Inflammatory macrophage (primary cell): ENCODE measurements around the gene MGST3.
"Not testable (repeated sequence)": the region's sequence is repeated elsewhere in the genome, so short reads cannot be mapped to it uniquely, and the experiment has no call there.

Experiments used
- DNase-seq, 2 donors: peaks; one replicate each; pipeline ENCODE4 v3.0.0-alpha.2; 2020 to 2022

MGST3 gene

DNA sequence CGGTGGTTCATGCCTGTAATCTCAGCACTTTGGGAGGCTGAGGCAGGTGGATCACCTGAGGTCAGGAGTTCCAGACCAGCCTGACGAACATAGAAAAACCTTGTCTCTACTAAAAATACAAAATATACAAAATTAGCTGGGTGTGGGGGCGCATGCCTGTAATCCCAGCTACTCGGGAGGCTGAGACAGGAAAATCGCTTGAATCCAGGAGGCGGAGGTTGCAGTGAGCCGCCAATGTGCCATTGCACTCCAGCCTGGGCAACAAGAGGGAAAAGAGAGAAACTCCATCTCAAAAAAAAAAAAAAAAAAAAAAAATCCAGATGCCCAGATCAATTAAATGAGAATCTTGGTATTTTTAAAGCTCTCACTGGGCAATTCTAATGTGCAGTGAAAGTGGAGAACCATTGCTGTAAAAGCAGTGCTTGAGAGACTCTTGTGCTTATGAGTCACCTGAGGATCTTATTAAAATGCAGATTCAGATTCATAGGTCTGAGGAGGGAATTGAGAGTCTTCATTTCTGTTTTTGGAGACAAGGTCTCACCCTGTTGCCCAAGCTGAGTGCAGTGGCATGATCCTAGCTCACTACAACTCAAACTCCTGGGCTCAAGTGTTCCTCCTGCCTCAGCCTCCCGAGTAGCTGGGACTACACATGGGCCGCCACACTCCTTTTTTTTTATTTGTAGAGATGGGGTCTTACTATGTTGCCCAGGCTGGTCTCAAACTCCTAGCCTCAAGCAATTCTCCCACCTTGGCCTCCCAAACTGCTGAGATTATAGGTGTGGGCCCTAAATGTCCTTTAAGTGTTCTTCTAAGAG lies 27.9 kb downstream of the MGST3 start:
- not testable (repeated sequence) for DNase-seq

- DNase-seq: no peak
These were observed 28.5 kb downstream of the MGST3 start for GRCh38 chr1:165659581-165659895.

DNA sequence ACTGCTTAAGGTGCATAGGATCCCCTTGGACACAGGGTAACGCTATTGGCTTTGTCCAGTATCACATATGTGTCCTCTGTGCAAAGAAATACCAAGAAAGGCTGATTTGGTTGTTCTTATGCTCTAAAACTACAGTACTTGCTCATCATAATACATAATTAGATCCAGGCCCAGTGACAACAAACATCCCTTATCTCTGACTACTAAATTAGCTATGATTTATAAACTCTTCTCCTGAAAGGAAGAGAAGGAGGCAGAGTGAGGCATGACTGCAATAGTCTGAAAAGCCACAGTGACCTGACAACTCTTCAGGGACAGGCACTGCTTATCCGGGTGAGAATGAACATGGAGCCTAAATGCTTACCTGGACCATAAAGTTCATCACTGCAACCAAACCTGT lies 30.7 kb downstream of the MGST3 start:
- DNase-seq: no peak

DNA sequence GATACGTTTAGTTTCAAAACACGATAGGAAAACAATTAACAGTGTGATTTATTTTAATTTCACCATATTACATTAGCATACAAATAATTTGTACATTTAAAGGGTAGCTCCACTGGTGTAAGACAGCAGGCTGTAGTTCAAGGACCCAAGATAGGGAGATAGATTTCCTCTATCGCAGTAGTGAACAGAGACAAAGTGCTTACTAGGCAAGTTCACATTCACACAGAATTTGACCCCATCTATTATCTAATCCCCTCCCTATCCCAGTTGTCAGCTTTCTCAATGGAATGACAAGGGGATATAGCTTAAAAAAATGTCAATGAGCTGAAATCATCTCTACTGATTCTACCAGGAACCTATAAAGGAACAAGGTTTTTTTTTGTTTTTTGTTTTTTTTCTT lies 31.2 kb downstream of the MGST3 start:
- no peak for DNase-seq

GRCh38 chr1:165666152-165666825 lies 35.3 kb downstream of the MGST3 start:
- peak; percentile 27 to 60 for DNase-seq

- DNase-seq: no peak
These were observed 37.1 kb downstream of the MGST3 start for GRCh38 chr1:165668184-165668583.

DNA sequence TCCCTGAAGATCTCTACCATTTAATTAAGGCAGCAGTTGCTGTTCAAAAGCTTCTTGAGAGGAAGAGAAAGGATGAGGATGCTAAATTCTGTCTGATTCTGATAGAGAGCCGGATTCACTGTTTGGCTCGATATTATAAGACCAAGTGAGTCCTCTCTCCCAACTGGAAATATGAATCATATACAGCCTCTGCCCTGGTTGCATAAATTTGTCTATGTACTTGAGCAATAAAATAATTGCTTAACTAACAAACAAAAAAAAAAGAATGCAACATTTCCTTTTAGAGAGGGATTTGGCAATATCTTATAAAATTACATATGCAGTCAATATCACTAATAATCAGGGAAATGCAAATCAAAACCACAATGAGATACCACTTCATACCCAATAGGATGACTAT lies 40.5 kb downstream of the MGST3 start:
- peak; percentile 60 to 89 for DNase-seq

- DNase-seq: peak; percentile 3 to 45
These were observed 43.6 kb downstream of the MGST3 start for GRCh38 chr1:165674599-165674998.

DNA sequence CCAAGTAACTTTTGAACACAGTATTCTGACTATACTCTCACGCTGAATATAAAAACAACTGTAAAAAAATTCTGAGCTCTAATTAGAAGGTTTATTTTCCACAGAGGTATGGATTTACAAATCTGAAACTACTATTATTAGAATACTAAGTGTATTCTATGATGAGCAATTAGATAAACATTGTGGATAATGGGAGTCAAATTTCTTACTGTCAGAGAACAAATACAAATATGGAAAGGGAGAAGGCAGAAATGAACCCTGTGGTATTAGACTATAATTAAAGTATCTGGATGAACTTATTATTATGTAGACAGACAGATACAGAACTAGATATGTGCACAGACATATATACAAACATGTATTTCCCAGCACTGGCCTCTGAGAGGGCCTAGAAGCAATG lies 44.8 kb downstream of the MGST3 start:
- no peak for DNase-seq

DNA sequence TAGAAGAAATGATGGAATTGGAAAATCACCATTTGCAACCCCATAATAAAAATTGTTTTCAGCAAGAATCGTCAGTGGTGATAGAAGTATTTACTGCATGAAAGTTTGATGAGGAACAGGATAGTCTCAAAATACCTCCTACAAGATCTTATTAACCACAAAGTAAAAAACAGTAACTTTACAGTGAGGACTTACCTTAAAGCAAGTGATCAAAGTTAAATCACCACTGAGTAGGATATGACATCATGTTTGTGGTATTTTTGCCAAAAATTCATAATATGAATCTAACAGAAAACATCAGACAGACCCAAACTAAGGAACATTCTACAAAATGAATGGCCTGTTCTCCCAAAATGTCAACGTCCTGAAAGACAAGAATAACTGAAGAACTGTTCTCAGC lies 47.5 kb downstream of the MGST3 start:
- no peak for DNase-seq

- DNase-seq: no peak
These were observed 48.4 kb downstream of the MGST3 start for GRCh38 chr1:165679282-165680036.

DNA sequence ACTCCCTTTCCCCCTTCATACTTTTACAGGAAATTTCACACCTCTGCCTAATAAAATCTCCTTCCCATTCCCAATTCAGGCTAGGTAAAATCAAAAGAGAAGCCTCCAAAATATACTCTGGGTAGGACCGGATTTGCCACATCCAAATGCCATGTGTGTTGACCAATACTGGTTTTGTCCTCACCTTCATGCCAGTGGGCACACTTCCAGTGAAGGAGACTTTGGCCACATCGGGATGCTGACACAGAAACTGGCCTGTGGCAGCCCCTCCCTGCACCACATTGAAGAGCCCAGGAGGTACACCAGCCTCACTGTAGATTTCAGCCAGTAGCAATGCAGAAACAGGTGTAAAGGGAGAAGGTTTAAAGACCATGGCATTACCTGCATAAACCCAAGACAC lies 49.3 kb downstream of the MGST3 start:
- DNase-seq: no peak

GRCh38 chr1:165680773-165681172 lies 49.7 kb downstream of the MGST3 start:
- DNase-seq: not testable (repeated sequence)

DNA sequence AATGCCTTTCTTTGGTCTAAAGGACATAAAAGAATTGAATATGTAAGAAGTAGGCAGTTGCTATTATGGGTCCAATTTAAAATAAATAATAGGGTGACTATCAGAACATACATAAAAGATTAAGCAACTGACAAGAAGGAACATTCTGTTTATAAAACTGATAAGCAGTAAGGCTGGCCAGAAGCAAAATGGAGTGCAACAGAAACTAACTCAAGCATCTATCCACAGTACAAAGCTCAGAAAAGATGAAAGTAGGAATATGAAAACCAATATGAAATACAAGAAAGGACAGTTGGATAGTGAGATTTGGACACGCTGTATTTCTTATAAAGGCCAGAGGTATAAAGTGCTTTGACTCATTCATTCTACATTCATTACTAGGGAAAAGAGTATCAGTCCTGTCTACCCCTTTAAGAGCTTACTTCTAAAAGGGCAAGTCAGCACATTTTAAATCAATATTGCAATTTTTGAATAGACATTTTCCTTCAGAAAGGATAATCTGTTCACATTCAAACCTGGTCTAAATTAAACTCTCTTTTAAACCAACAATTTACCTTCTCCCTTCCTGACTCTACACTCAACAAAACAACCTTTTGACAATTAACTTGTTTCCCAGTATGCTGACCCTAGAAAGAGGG lies 52.9 kb downstream of the MGST3 start:
- DNase-seq: no peak

GRCh38 chr1:165686121-165686970 lies 55.3 kb downstream of the MGST3 start:
- DNase-seq: peak; percentile 32 to 62

DNA sequence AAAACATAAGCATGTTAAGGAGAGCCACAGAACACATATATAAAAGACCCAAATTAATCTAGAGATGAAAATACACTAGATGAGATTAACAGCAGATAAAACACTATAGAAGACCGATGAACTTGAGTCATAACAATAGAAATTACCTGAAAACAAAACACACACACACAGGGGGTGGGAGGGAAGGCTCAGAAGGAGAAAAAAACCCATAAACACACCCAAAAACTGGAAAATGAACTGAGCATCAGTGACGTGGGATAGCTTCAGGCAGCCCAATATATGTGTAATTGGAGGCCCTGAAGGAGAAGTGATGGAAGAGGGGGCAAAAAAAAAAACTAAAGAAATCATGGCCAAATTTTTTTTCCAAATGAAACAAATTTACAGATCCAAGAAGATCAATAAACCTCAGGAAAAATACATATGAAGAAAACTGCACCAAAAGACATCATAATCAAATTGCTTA lies 56.0 kb downstream of the MGST3 start:
- no peak for DNase-seq

GRCh38 chr1:165688046-165688445 lies 57.0 kb downstream of the MGST3 start:
- no peak for DNase-seq

GRCh38 chr1:165695031-165695430 lies 64.0 kb downstream of the MGST3 start:
- no peak for DNase-seq

- no peak for DNase-seq
These were observed 65.6 kb downstream of the MGST3 start for GRCh38 chr1:165696625-165697100.

- DNase-seq: no peak
These were observed 66.5 kb downstream of the MGST3 start for GRCh38 chr1:165697491-165697880.

DNA sequence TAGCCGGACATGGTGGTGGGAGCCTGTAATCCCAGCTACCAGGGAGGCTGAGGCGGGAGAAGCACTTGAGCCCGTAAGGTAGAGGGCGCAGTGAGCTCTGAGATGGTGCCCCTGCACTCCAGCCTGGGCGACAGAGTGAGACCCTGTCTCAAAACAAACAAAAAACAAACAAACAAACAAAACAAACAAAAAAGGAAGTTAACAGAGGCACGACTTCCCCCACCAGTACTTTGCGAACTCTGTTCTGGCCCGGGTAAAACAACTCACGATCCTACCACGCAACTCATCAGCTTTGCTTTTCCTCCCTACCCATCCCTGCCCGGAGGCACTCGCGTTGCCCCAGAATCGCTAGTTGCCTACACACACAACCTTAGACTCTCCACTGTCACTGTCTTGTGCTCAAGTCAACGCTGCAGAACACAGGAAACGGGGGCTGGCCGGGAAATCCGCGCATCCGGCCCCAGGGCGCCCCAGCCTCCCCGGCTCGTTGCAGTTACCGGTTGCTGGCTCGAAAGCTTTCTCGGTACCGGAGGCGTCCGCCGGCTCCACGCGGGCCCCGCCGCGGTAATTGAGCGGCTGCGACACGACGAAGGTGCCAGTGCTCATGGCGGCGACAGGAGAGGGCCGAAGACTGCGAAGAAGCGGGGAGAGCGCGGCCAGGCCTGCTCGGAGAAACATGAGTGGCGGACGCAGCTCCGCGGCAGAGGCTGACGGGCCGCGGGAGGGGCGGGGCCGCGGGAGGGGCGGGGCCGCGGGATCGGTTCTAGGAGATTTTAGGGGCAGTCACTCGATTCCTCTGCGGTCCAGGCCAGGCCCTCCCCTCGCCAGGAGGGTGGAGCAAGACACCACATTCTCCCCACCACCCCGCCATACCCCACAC lies 67.1 kb downstream of the MGST3 start, which contains the start of gene ALDH9A1:
Gene ALDH9A1 (minus strand): TSS at position 682 of the 880 bp plus-strand sequence. CDS start 4 bp downstream, at position 678.
- peak; percentile 87 to 88 for DNase-seq
